Measurements from ENCODE around the gene PRKG2. TPM values are rescaled to one million over a fixed set of nuclear protein-coding genes. Genes with fewer than 3 reads are reported as not detected.

PRKG2 gene
- total RNA-seq, 3 donors from 2014 or later: 9.8 to 25.7 (median 14.4) TPM

DNA sequence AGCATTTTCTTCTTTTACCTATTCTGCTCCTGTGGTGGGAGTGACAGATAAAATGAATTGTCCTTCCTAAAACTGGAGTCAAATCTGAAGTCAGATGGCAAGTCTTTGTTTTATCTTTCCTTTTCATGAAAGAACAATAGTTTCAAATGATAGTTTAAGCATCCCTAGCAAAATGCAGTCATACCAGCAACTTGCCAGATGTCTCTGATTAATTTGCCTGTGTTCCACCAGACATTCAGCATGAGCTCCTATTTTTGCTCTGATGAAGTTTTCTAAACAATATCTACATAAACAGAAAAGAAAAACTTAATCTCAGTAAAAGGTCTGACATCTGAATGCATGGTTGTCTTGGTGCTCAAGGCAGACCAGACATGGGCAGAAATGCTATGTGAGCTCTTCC is 15.2 kb downstream of the PRKG2 start:
- intact Hi-C loops (cut with DNase I, micrococcal nuclease): no loop called here
- TF ChIP-seq, protein P1, sequence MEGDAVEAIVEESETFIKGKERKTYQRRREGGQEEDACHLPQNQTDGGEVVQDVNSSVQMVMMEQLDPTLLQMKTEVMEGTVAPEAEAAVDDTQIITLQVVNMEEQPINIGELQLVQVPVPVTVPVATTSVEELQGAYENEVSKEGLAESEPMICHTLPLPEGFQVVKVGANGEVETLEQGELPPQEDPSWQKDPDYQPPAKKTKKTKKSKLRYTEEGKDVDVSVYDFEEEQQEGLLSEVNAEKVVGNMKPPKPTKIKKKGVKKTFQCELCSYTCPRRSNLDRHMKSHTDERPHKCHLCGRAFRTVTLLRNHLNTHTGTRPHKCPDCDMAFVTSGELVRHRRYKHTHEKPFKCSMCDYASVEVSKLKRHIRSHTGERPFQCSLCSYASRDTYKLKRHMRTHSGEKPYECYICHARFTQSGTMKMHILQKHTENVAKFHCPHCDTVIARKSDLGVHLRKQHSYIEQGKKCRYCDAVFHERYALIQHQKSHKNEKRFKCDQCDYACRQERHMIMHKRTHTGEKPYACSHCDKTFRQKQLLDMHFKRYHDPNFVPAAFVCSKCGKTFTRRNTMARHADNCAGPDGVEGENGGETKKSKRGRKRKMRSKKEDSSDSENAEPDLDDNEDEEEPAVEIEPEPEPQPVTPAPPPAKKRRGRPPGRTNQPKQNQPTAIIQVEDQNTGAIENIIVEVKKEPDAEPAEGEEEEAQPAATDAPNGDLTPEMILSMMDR (IDR thresholded peaks at IDR 0.05): no peak
- no peaks in the 10 kb centered on the region for H3K36me3 ChIP-seq (ENCODE audit: low read depth)
- DNase-seq (no peak), ATAC-seq (no peak)
- no peaks in the 10 kb centered on the region for H3K9me3 ChIP-seq
- no peaks in the 10 kb centered on the region for H3K4me1 ChIP-seq (ENCODE audit: low read depth)
- no peak overlapping the region for H3K4me3 ChIP-seq

DNA sequence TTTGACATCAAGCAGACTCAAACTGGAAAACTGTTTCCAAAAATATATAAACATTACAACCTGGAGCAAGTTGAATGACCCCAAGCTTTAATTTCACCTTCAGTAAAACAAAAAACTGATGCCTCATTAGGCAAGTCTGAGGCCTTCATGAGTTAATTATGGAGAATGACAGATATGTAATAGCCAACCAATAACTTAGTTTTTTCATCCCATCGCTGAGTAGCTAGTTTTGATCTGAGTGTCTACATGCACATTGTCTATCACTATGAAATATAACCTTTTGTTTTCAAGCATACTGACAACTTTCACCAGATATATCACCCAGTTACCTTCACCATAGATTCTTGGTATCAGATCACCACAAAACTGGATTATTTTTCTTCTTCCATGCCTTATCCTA is 16.4 kb downstream of the PRKG2 start:
- no peak overlapping the region for H3K4me3 ChIP-seq
- H3K4me1 ChIP-seq (ENCODE audit: low read depth): no peaks in the 10 kb centered on the region
- TF ChIP-seq, protein P1 (IDR thresholded peaks at IDR 0.05): no peak
- intact Hi-C loops (cut with DNase I, micrococcal nuclease): no loop called here
- DNase-seq (no peak), ATAC-seq (no peak)
- H3K9me3 ChIP-seq: no peaks in the 10 kb centered on the region
- no peaks in the 10 kb centered on the region for H3K36me3 ChIP-seq (ENCODE audit: low read depth)

DNA sequence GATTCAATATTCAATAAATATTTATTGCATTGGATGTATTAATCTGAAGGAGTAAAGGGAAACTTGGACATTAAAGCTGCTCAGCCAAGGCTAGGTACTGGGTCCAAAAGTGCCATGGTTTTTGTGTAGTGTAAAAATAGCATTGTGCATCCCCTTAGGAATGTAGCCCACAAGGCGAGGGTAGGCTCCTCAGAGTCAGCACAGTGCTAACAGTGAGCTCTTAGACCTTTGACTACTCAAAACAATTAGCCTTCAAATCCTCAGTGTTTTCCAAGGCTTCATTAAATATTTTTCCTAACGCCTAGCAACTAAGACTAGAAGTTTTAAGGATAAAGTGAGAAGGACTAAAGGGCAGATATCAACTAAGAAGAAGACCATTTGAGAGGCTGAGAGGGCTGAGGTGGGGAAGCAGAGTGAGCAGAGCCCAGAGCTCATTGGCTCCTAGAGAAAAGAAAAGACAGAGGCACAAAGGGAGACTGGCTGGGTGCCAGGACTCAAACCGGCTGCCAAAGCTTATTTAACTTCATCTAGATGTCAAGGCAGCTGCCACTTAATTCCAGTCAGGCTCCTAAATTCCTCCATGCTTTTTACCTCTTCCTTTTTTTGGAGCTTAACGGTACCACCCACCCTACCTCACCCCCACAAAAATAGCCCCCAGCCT is 17.0 kb downstream of the PRKG2 start:
- DNase-seq (peak in 1 of 3 donors; percentile 38), ATAC-seq (no peak)
- intact Hi-C loops (cut with DNase I, micrococcal nuclease): no loop called here
- TF ChIP-seq, protein P1 (IDR thresholded peaks at IDR 0.05): no peak
- Histone ChIP-seq H3K36me3 (ENCODE audit: low read depth) (no peaks in the 10 kb centered on the region), H3K4me3 (no peak overlapping the region), H3K9me3 (no peaks in the 10 kb centered on the region), H3K4me1 (ENCODE audit: low read depth) (no peaks in the 10 kb centered on the region)

DNA sequence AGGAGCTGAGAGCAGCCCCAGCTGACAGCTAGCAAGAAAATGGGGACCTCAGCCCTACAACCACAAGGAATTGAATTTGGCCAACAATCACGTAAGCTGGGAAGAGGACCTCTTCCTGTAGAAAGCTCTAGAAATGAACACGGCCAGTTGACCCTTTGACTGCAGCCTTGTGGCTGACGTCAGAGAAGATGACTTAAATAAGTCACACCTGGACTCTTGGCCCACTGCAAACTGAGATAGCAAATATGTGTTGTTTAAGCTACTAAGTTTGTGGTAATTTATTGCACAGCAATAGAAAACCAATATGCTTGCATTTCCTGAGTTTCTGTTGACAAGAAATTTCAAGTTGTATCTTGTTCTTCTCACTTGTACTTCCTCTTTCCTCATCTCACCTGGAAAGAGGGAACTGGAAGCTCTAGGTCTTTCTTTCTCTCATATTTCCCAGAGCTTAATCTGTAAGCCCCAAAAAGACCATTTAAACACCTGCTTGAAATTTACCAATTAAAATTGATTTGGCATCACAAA is 18.8 kb downstream of the PRKG2 start:
- TF ChIP-seq, protein P1 (IDR thresholded peaks at IDR 0.05): no peak
- Histone ChIP-seq H3K4me3 (no peak overlapping the region), H3K9me3 (no peaks in the 10 kb centered on the region), H3K4me1 (ENCODE audit: low read depth) (no peaks in the 10 kb centered on the region), H3K36me3 (ENCODE audit: low read depth) (no peaks in the 10 kb centered on the region)
- intact Hi-C loops (cut with DNase I, micrococcal nuclease): no loop called here
- ATAC-seq: peak; percentile 76
- no peak for DNase-seq

DNA sequence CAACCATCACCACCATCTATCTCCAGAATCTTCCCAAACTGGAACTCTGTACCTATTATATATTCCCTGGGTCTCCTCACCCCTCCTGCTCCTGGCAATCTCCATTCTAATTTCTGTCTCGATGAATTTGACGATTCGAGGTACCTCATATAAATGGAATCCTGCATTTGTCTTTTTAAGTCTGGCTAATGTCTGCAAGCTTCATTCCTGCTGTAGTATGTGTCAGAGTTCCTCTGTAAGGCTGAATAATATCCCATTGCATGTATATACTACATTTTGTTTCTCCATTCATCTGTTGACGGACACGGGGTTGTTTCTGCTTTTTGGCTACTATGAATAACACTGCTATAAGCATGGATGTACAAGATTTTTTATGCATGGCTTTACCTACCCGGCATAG is 19.5 kb downstream of the PRKG2 start:
- intact Hi-C loops (cut with DNase I, micrococcal nuclease): no loop called here
- Histone ChIP-seq H3K36me3 (ENCODE audit: low read depth) (no peaks in the 10 kb centered on the region), H3K4me3 (no peak overlapping the region), H3K9me3 (no peaks in the 10 kb centered on the region), H3K4me1 (ENCODE audit: low read depth) (no peaks in the 10 kb centered on the region)
- TF ChIP-seq, protein P1 (IDR thresholded peaks at IDR 0.05): no peak
- no peak for DNase-seq
- no peak for ATAC-seq

Measured in mucosa of descending colon (tissue), 3 donors.